HepG2 (cell line): ENCODE results near the gene TUBGCP4. TPM values are rescaled to one million over a fixed set of nuclear protein-coding genes. Genes with fewer than 3 reads are reported as not detected.

Experiments
- ATF7-NPFF ChIP-seq: sonication (generic); formaldehyde crosslinking; IDR thresholded peaks from 2 replicates; pipeline ENCODE4 v1.8.1; 2023; ENCODE audit warnings: mild to moderate bottlenecking, low read depth, missing genetic modification reagents, moderate library complexity
- ATM ChIP-seq: fragments of 450-650 bp; IDR thresholded peaks from 2 replicates; pipeline ENCODE4 v1.7.1; 2017; ENCODE audit warnings: mild to moderate bottlenecking, borderline replicate concordance
- DZIP1 ChIP-seq: sonication (generic); formaldehyde crosslinking; IDR thresholded peaks from 2 replicates; pipeline ENCODE4 v1.5.0; 2020; ENCODE audit warnings: mild to moderate bottlenecking, missing genetic modification reagents
- FOXO1 ChIP-seq: sonication (generic); formaldehyde crosslinking; IDR thresholded peaks from 2 replicates; pipeline ENCODE4 v1.4.0; 2020; ENCODE audit warnings: missing genetic modification reagents
- GZF1 ChIP-seq: sonication (generic); formaldehyde crosslinking; IDR thresholded peaks from 2 replicates; pipeline ENCODE4 v1.5.1; 2020; ENCODE audit warnings: mild to moderate bottlenecking, missing genetic modification reagents
- KDM6A ChIP-seq: IDR thresholded peaks from 2 replicates; pipeline ENCODE4 v1.6.1; 2016; ENCODE audit warnings: low read depth
- MYC ChIP-seq: sonication (generic); formaldehyde crosslinking; IDR thresholded peaks from 2 replicates; pipeline ENCODE4 v1.9.0; 2021; ENCODE audit warnings: missing genetic modification reagents, borderline replicate concordance
- TRIM24 ChIP-seq: sonication (generic); formaldehyde crosslinking; IDR thresholded peaks from 2 replicates; pipeline ENCODE4 v1.8.0; 2022; ENCODE audit warnings: mild to moderate bottlenecking, missing genetic modification reagents
- UBTF ChIP-seq: sonication (generic); formaldehyde crosslinking; IDR thresholded peaks from 2 replicates; pipeline ENCODE4 v1.4.0; 2020; ENCODE audit warnings: mild to moderate bottlenecking, missing genetic modification reagents
- ZNF563 ChIP-seq: sonication (generic); formaldehyde crosslinking; IDR thresholded peaks from 2 replicates; pipeline ENCODE4 v1.8.0; 2022; ENCODE audit warnings: mild to moderate bottlenecking, moderate library complexity, missing genetic modification reagents
- ZNF768 ChIP-seq: sonication (generic); formaldehyde crosslinking; IDR thresholded peaks from 2 replicates; pipeline ENCODE4 v1.4.0; 2020; ENCODE audit warnings: missing genetic modification reagents
- polyA plus RNA-seq, 8 experiments: library from polyadenylated mRNA; depleted of rRNA in 3 of 8; stranded (reverse) in 7 of 8; unstranded in 1 of 8; fragments of >200 nt; fragmentation: Illumina TruSeq in 4 of 8; extraction: Trizol in 4 of 8; gene quantifications; 2 replicates each; pipeline versions ENCODE4 v1.2.1 to v1.2.3, GENCODE V29; 2011 to 2016; ENCODE audit warnings: low read depth in 4 of 8, missing spikeins in 1 of 8, mixed read lengths in 1 of 8; ENCODE audit not compliant: insufficient read depth in 1 of 8
- total RNA-seq, 5 experiments: library from RNA; depleted of rRNA; stranded (reverse); fragments of >200 nt; fragmentation: Illumina TruSeq; extraction: Trizol; gene quantifications; 2 replicates each; pipeline ENCODE4 v1.2.3, GENCODE V29; 2016; ENCODE audit warnings: low read depth in 1 of 5
- TF ChIP-seq, protein P1 (sequence below): sonication (generic); formaldehyde crosslinking; IDR thresholded peaks from 2 replicates; pipeline ENCODE4 v1.5.1; 2020; ENCODE audit warnings: missing genetic modification reagents, mild to moderate bottlenecking, borderline replicate concordance
- TF ChIP-seq, protein P2 (sequence below): sonication (generic); formaldehyde crosslinking; IDR thresholded peaks from 2 replicates; pipeline ENCODE4 v1.4.0; 2020; ENCODE audit warnings: mild to moderate bottlenecking, missing genetic modification reagents
- TF ChIP-seq, protein P3 (sequence below): sonication (generic); formaldehyde crosslinking; IDR thresholded peaks from 2 replicates; pipeline ENCODE4 v1.9.0; 2021; ENCODE audit warnings: mild to moderate bottlenecking, missing genetic modification reagents

The TUBGCP4 gene
- total and polyA plus RNA-seq, 2 of the 13 experiments (the other 11 are each of a cell fraction or from before 2014, with no cell fraction given), result 15.0 to 20.5 TPM

DNA sequence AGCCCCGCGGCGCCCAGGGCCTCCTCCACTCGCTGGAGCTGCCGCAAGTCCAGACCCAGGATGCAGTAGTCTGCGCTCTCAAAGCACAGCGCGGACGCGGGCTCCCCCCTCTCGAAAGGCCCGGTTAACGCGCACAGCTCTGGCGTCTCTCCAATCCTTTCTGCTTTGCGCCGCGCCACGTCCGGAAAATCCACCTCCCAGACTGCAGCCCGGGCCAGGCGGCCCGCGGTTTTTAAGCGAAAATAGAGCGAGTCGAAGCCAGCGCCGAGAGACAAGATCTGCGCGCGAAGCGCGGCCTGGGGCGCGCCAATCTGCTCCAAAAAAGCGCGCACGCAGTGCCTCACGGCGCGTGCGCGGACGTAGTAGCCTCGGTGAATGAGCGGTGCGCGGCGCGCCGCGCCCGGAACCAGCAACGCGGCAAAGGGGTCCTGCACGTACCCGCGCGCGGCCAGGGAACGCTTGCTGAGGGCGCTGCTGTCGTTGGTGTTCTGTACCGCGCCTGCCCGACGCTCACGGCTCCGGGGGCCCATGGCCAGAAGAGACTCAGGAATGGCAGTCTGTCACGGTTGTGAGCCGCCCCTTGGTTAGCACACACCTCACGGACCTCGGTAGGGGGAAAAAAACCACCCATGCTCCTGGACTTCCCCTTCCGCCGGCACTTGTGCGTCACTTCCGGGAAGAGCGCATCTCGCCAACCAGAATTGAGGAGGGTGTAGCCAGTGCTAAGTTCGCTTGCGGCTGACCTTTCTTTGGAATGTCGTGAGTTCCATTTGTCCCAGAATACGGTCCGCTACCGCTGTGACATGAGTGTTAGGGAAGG is 40.7 kb upstream of the TUBGCP4 start, which contains the start of gene LCMT2 (continued):
- TF ChIP-seq GZF1 (CRISPR knock-in tag) (no peak; the same call in 1 of the 2 replicates), MYC (CRISPR knock-in tag) (peak; percentile 88), KDM6A (CRISPR knock-in tag) (no peak), ATM (no peak), DZIP1 (CRISPR knock-in tag) (no peak), ATF7-NPFF (peak; percentile 77), ZNF768 (CRISPR knock-in tag) (no peak), FOXO1 (CRISPR knock-in tag) (no peak), ZNF563 (CRISPR knock-in tag) (peak; percentile 95), TRIM24 (CRISPR knock-in tag) (no peak), UBTF (peak; percentile 83)
- TF ChIP-seq, protein P1, sequence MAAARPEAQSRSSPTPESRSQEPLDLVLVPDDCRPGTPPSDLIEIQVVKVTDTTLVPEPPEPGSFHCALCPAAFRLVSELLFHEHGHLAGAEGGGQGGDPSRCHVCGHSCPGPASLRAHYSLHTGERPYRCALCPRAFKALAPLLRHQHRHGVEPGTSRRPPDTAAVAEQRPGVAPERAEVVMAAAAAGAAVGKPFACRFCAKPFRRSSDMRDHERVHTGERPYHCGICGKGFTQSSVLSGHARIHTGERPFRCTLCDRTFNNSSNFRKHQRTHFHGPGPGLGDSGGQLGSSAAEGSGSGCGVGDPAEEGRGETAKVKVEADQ (CRISPR knock-in tag), result peak; percentile 90
- TF ChIP-seq, protein P2, sequence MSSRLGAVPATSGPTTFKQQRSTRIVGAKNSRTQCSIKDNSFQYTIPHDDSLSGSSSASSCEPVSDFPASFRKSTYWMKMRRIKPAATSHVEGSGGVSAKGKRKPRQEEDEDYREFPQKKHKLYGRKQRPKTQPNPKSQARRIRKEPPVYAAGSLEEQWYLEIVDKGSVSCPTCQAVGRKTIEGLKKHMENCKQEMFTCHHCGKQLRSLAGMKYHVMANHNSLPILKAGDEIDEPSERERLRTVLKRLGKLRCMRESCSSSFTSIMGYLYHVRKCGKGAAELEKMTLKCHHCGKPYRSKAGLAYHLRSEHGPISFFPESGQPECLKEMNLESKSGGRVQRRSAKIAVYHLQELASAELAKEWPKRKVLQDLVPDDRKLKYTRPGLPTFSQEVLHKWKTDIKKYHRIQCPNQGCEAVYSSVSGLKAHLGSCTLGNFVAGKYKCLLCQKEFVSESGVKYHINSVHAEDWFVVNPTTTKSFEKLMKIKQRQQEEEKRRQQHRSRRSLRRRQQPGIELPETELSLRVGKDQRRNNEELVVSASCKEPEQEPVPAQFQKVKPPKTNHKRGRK (CRISPR knock-in tag), result no peak
- TF ChIP-seq, protein P3, sequence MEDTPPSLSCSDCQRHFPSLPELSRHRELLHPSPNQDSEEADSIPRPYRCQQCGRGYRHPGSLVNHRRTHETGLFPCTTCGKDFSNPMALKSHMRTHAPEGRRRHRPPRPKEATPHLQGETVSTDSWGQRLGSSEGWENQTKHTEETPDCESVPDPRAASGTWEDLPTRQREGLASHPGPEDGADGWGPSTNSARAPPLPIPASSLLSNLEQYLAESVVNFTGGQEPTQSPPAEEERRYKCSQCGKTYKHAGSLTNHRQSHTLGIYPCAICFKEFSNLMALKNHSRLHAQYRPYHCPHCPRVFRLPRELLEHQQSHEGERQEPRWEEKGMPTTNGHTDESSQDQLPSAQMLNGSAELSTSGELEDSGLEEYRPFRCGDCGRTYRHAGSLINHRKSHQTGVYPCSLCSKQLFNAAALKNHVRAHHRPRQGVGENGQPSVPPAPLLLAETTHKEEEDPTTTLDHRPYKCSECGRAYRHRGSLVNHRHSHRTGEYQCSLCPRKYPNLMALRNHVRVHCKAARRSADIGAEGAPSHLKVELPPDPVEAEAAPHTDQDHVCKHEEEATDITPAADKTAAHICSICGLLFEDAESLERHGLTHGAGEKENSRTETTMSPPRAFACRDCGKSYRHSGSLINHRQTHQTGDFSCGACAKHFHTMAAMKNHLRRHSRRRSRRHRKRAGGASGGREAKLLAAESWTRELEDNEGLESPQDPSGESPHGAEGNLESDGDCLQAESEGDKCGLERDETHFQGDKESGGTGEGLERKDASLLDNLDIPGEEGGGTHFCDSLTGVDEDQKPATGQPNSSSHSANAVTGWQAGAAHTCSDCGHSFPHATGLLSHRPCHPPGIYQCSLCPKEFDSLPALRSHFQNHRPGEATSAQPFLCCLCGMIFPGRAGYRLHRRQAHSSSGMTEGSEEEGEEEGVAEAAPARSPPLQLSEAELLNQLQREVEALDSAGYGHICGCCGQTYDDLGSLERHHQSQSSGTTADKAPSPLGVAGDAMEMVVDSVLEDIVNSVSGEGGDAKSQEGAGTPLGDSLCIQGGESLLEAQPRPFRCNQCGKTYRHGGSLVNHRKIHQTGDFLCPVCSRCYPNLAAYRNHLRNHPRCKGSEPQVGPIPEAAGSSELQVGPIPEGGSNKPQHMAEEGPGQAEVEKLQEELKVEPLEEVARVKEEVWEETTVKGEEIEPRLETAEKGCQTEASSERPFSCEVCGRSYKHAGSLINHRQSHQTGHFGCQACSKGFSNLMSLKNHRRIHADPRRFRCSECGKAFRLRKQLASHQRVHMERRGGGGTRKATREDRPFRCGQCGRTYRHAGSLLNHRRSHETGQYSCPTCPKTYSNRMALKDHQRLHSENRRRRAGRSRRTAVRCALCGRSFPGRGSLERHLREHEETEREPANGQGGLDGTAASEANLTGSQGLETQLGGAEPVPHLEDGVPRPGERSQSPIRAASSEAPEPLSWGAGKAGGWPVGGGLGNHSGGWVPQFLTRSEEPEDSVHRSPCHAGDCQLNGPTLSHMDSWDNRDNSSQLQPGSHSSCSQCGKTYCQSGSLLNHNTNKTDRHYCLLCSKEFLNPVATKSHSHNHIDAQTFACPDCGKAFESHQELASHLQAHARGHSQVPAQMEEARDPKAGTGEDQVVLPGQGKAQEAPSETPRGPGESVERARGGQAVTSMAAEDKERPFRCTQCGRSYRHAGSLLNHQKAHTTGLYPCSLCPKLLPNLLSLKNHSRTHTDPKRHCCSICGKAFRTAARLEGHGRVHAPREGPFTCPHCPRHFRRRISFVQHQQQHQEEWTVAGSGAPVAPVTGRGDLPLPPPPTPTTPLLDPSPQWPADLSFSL (CRISPR knock-in tag), result no peak
